ENCODE data around the gene TAAR2. TPM values are rescaled to one million over a fixed set of nuclear protein-coding genes. Genes with fewer than 3 reads are reported as not detected.

Gene TAAR2
- total RNA-seq, 1 experiment from 2014 or later, result not detected

- Histone ChIP-seq H3K4me1 (ENCODE audit: control insufficient read depth in 1 of 2, insufficient read depth in 2 of 2, low read length in 2 of 2) (no peaks in the 10 kb centered on the region), H3K27ac (ENCODE audit: low read depth, low read length) (no peak within 1 kb of the TSS), H3K4me2 (ENCODE audit: low read length) (no peak within 1 kb of the TSS), H4K20me1 (ENCODE audit: insufficient read depth) (no peaks in the 10 kb centered on the region), H3K79me2 (ENCODE audit: insufficient read depth, low read length) (no peaks in the 10 kb centered on the region), H3K9me3 (ENCODE audit: control insufficient read depth in 1 of 2, insufficient read depth in 1 of 2, low read depth in 1 of 2, low read length in 2 of 2) (no peaks in the 10 kb centered on the region), H3K9me2 (ENCODE audit: insufficient read depth) (no peaks in the 10 kb centered on the region), H3K27me3 (ENCODE audit: insufficient read depth, low read length) (no peaks in the 10 kb centered on the region), H2AFZ (ENCODE audit: low read depth, low read length, poor library complexity, severe bottlenecking) (no peak within 1 kb of the TSS), H3K4me3 (replicated peaks in 1 of 2; ENCODE audit: low read depth in 1 of 2, low read length in 2 of 2) (no peak within 1 kb of the TSS), H3K36me3 (ENCODE audit: control insufficient read depth in 1 of 2, insufficient read depth in 2 of 2, low read length in 2 of 2) (no peaks in the 10 kb centered on the region), H3K9ac (ENCODE audit: low read length) (no peak within 1 kb of the TSS)
- TF ChIP-seq ELF1 (IDR thresholded peaks at IDR 0.05; ENCODE audit: borderline replicate concordance, low read depth), result no peak
- no peak for TF ChIP-seq ZBTB33 (IDR thresholded peaks at IDR 0.05; ENCODE audit: extremely low read depth, insufficient replicate concordance, low read length)
- TF ChIP-seq REST (IDR thresholded peaks at IDR 0.05; ENCODE audit: low read depth), result no peak
- no peak for TF ChIP-seq CTCF (IDR thresholded peaks at IDR 0.05 in 2 of 3, conservative IDR thresholded peaks at IDR 0.05 in 1 of 3; ENCODE audit: borderline replicate concordance in 1 of 3, insufficient read depth in 1 of 3, low read depth in 2 of 3, low read length in 2 of 3)
- TF ChIP-seq ATF3 (IDR thresholded peaks at IDR 0.05), result no peak
- TF ChIP-seq EZH2 (IDR thresholded peaks at IDR 0.05), result no peak
- no peak for TF ChIP-seq CEBPB (IDR thresholded peaks at IDR 0.05; ENCODE audit: low read depth)
- TF ChIP-seq ZNF274 (IDR thresholded peaks at IDR 0.05; ENCODE audit: low read depth, low read length), result no peak
- no peak for TF ChIP-seq POLR2AphosphoS5 (IDR thresholded peaks at IDR 0.05; ENCODE audit: low read depth, low read length)
- no peak for TF ChIP-seq CBX3 (IDR thresholded peaks at IDR 0.05; ENCODE audit: low read depth)
- TF ChIP-seq SIN3A (IDR thresholded peaks at IDR 0.05; ENCODE audit: low read depth), result no peak
- TF ChIP-seq YY1 (IDR thresholded peaks at IDR 0.05; ENCODE audit: extremely low read depth, insufficient replicate concordance, low read depth, low read length), result no peak
- no peak for TF ChIP-seq ZFX (IDR thresholded peaks at IDR 0.05)
- no peak for TF ChIP-seq TCF7L2 (IDR thresholded peaks at IDR 0.05; ENCODE audit: borderline replicate concordance, extremely low read depth, insufficient read depth, insufficient read length)
- no peak for TF ChIP-seq EZH2phosphoT487 (IDR thresholded peaks at IDR 0.05; ENCODE audit: borderline replicate concordance)
- no peak for TF ChIP-seq EGR1 (IDR thresholded peaks at IDR 0.05; ENCODE audit: low read depth)
- no peak for TF ChIP-seq SRF (IDR thresholded peaks at IDR 0.05; ENCODE audit: low read depth)
- ChIA-PET POLR2A (no interaction called here), RAD21 (ENCODE audit: low non-redundant PET in 1 of 2, low total read pairs in 2 of 2, uncharacterized antibody in 2 of 2, unreplicated experiment in 2 of 2) (no interaction called here), CTCF (no interaction called here)
- intact Hi-C loops (cut with micrococcal nuclease), result no loop called here
- DNase-seq (ENCODE audit: low read depth, low spot score) (no peak), ATAC-seq (no peak)
- no TSS peak for BruUV-seq (replicated peaks)
Measured at GRCh38 chr6:132570221-132570777, 53.8 kb downstream of the TAAR2 start, which contains the start of gene TAAR6. TAAR6 (plus strand) TSS chr6:132570322; CDS start chr6:132570322, 0 bp downstream.
